Kidney (tissue), 14 donors: ENCODE results near the gene BFSP2. TPM values are rescaled to one million over a fixed set of nuclear protein-coding genes. Genes with fewer than 3 reads are reported as not detected.
A peak's percentile ranks its signal among the peaks of the same experiment; 100 is the strongest.

ENCODE experiments used
- DNase-seq, 5 donors: peaks; one replicate each; pipeline ENCODE4 v3.0.0-alpha.2; 2013 to 2020
- FAIRE-seq: peaks from 2 replicates; lab custom pipeline; 2012; peaks lifted over from hg19 to GRCh38; lab: Jason Lieb, UNC
- H3K27ac ChIP-seq, 2 donors: one replicate each; pipeline ENCODE4 v1.7.0; 2013; ENCODE audit warnings: low read depth in 2 of 2, low read length in 2 of 2, inconsistent platforms in 1 of 2
- H3K27me3 ChIP-seq: one replicate; pipeline ENCODE4 v1.7.1; 2013; ENCODE audit warnings: low read length, inconsistent platforms; ENCODE audit not compliant: control insufficient read depth, insufficient read depth
- H3K36me3 ChIP-seq, 3 donors: one replicate each; pipeline versions ENCODE4 v1.7.0 to v1.7.1; 2013; ENCODE audit warnings: low read length in 3 of 3, control low read depth in 1 of 3, inconsistent platforms in 1 of 3; ENCODE audit not compliant: insufficient read depth in 3 of 3, control insufficient read depth in 2 of 3
- H3K4me1 ChIP-seq, 3 donors: one replicate each; pipeline versions ENCODE4 v1.7.0 to v1.7.1; 2013; ENCODE audit warnings: low read length in 3 of 3, inconsistent platforms in 1 of 3, low read depth in 1 of 3; ENCODE audit not compliant: control insufficient read depth in 2 of 3, insufficient read depth in 2 of 3
- H3K4me3 ChIP-seq, 3 donors: one replicate each; pipeline versions ENCODE4 v1.7.0 to v1.8.1; 2013; ENCODE audit warnings: low read length in 3 of 3, control low read depth in 1 of 3, inconsistent platforms in 1 of 3
- H3K9ac ChIP-seq, 3 donors: one replicate each; pipeline versions ENCODE4 v1.7.0 to v1.7.1; 2013; ENCODE audit warnings: low read length in 3 of 3, control low read depth in 1 of 3, inconsistent platforms in 1 of 3
- H3K9me3 ChIP-seq, 3 donors: one replicate each; pipeline versions ENCODE4 v1.7.0 to v1.7.1; 2013; ENCODE audit warnings: low read length in 3 of 3, control low read depth in 1 of 3, inconsistent platforms in 1 of 3; ENCODE audit not compliant: control insufficient read depth in 2 of 3, insufficient read depth in 1 of 3
- CTCF ChIP-seq: IDR thresholded peaks from 3 replicates; pipeline ENCODE4 v1.5.1; 2012; ENCODE audit warnings: mild to moderate bottlenecking, moderate library complexity, borderline replicate concordance; ENCODE audit not compliant: insufficient read depth; ENCODE audit errors: extremely low read depth
- intact Hi-C: fragments of 100-400 bp; cut with DNase I; formaldehyde crosslinking; loops from one replicate; pipeline ENCODE4 v1.11.1; 2022
- polyA plus RNA-seq: library from polyadenylated mRNA; stranded (reverse); fragments of 350-450 nt; fragmentation: Illumina TruSeq; extraction: RNeasy Lipid Tissue Mini Kit (QIAGEN cat#74804); gene quantifications from one replicate; pipeline ENCODE4 v1.2.3, GENCODE V29; 2014; ENCODE audit warnings: low read depth, low replicate concordance; ENCODE audit not compliant: insufficient read depth
- total RNA-seq: library from RNA; stranded (reverse); fragmentation: NEBNext Ultra II Directional; extraction: Animal tissue kit (Norgen Biotek cat#: 25700); gene quantifications from one replicate; pipeline ENCODE4 v1.2.1, GENCODE V29; 2021
- donor health status: control.
- donor health status: control.
- donor health status: control.
- donor health status: control.
- donor health status: control.
- donor health status: DM: yes; HTN: yes; CAD: no.
- donor health status: Normal renal cell carcinoma (clear cell type).

Gene BFSP2
- total and polyA plus RNA-seq, 2 donors from 2014 or later = 0.41 to 0.86 TPM

DNA sequence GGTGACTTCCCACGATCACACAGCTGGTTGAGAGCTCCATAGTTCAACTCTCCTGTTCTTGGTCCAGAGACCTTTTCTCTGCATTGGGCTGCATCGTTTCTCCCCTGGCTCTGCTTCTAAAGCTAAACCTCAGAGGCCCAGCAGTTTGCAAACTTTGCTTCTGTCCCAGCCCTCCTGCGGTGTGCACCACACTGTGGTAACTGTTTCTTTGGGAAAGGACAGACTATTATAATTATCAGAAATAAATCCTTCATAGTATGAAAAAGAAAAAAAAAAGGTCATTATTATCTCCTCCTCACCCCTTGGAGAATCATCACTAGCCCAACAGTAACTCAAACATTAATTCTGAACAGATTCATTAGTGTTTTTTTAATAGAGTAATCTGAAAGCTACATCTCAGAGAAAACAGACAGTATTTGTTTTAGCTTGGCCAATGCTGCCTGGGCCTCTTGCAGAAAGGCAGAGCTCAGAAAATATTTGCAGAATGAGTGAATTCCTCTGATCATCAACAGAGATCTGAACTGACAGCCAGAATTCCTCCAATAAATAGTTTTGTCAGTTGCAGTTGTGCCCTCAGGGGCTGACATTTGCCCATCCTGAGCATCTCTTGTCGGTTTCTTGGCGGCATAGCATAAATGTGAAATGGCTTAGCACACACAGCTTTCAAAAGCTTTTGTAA is 52.9 kb downstream of the BFSP2 start:
- TF ChIP-seq CTCF = no peak
- Histone ChIP-seq H3K9ac (no peak overlapping the region), H3K36me3 (no peaks in the 10 kb centered on the region), H3K27me3 (no peaks in the 10 kb centered on the region), H3K27ac (no peak overlapping the region), H3K4me1 (peaks cover 0 to 4% (median 3%) of the 10 kb centered on the region in 3 donors), H3K9me3 (no peaks in the 10 kb centered on the region), H3K4me3 (no peak overlapping the region)
- no peak for FAIRE-seq
- no peak for DNase-seq
- intact Hi-C loops = no loop called here

DNA sequence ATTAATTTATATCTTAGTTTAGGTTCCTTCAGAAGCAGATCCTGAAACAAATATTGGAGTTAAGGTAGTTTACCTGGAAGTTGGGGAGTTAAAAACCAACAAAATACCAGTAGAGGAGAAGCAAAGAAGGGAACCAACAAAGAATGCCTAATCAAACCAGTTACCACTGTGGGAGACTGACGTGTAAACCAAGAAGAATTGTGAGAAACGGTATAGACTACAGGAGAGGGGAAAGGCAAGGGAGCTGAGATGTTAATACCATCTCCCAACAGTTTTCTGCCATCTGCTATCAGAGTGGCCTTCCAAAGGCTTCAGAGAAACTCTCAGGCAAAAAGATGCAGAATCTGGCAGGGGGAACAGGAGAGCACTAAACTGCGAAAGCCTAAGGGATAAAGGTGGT is 53.5 kb downstream of the BFSP2 start:
- Histone ChIP-seq H3K9me3 (no peaks in the 10 kb centered on the region), H3K4me1 (peaks cover 0 to 4% (median 3%) of the 10 kb centered on the region in 3 donors), H3K36me3 (no peaks in the 10 kb centered on the region), H3K4me3 (no peak overlapping the region), H3K9ac (no peak overlapping the region), H3K27ac (no peak overlapping the region), H3K27me3 (no peaks in the 10 kb centered on the region)
- DNase-seq = peak in 1 of 5 donors; percentile 4
- TF ChIP-seq CTCF = no peak
- no peak for FAIRE-seq
- intact Hi-C loops = no loop called here

DNA sequence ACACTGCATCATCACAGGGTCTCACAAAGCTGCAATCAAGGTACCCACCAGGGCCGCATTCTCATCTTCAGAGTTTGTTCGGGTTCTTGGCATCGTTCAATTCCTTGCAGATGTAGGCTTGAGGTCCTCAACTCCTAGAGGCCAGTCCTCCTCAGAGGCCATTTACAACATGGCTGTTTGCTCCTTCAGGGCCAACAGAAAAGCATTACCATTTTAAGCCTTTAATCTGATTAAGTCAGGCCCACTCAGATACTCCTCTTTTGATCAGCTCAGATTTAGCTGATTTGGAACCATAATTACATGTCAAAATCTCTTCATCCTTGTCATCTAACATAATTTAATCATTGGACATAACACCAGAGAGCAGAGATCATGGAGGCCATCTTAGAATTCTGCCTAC is 55.4 kb downstream of the BFSP2 start:
- no peak for FAIRE-seq
- intact Hi-C loops = no loop called here
- H3K36me3 ChIP-seq = no peaks in the 10 kb centered on the region
- no peak overlapping the region for H3K27ac ChIP-seq
- H3K4me1 ChIP-seq = no peaks in the 10 kb centered on the region
- no peak for TF ChIP-seq CTCF
- H3K4me3 ChIP-seq = no peak overlapping the region
- H3K9ac ChIP-seq = no peak overlapping the region
- peak in 1 of 5 donors; percentile 7 for DNase-seq
- no peaks in the 10 kb centered on the region for H3K9me3 ChIP-seq
- H3K27me3 ChIP-seq = no peaks in the 10 kb centered on the region
